Testis (tissue), 2 donors: ENCODE data around the gene USP20.

ENCODE experiments used
- POLR2A ChIP-seq: fragments of 450-650 bp; IDR thresholded peaks from one replicate; pipeline ENCODE4 v1.6.1; 2017; ENCODE audit warnings: antibody characterized with exemption, mild to moderate bottlenecking, moderate library complexity
- TF ChIP-seq, protein P1 (sequence below), 3 experiments: fragments of 450-650 bp in 2 of 3; fragments of 200-600 bp in 1 of 3; sonication (generic) in 1 of 3; IDR thresholded peaks; one replicate each; pipeline ENCODE4 v1.5.1; 2016 to 2019; ENCODE audit warnings: antibody characterized with exemption in 3 of 3, mild to moderate bottlenecking in 2 of 3, moderate library complexity in 1 of 3

DNA sequence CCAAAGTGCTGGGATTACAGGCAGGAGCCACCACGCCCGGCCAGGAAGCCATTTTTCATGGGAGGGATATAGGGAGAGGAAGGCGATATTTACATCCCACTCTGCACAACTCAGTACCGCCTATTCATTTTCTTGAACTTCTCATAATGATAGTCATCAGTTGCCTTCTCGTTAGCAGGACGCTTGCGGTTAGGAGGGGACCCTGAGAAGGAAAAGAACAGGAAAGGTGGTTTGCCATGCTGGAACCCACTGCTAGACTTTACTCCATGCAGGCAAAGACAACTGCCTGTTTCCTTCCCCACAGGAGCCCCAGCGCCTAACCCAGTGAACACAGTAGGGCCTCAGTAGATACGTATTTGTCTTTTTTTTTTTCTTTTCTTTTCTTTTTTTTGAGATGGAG lies 7.2 kb upstream of the USP20 start:
- TF ChIP-seq POLR2A: no peak
- TF ChIP-seq, protein P1, sequence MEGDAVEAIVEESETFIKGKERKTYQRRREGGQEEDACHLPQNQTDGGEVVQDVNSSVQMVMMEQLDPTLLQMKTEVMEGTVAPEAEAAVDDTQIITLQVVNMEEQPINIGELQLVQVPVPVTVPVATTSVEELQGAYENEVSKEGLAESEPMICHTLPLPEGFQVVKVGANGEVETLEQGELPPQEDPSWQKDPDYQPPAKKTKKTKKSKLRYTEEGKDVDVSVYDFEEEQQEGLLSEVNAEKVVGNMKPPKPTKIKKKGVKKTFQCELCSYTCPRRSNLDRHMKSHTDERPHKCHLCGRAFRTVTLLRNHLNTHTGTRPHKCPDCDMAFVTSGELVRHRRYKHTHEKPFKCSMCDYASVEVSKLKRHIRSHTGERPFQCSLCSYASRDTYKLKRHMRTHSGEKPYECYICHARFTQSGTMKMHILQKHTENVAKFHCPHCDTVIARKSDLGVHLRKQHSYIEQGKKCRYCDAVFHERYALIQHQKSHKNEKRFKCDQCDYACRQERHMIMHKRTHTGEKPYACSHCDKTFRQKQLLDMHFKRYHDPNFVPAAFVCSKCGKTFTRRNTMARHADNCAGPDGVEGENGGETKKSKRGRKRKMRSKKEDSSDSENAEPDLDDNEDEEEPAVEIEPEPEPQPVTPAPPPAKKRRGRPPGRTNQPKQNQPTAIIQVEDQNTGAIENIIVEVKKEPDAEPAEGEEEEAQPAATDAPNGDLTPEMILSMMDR (IDR thresholded peaks at IDR 0.05): no peak
